HUES6 (cell line): ENCODE data around the gene WDR33.

Experiments used
- H3K27ac ChIP-seq: 2 replicates; pipeline ENCODE4 v1.7.0; 2013; ENCODE audit warnings: low read depth, mild to moderate bottlenecking, low read length, inconsistent platforms
- H3K27me3 ChIP-seq: 2 replicates; pipeline ENCODE4 v1.6.1; 2013; ENCODE audit warnings: low read length; ENCODE audit not compliant: control insufficient read depth, insufficient read depth
- H3K36me3 ChIP-seq: 2 replicates; pipeline ENCODE4 v1.6.1; 2013; ENCODE audit warnings: low read length; ENCODE audit not compliant: control insufficient read depth, insufficient read depth
- H3K4me1 ChIP-seq: 2 replicates; pipeline ENCODE4 v1.6.1; 2013; ENCODE audit warnings: low read length; ENCODE audit not compliant: control insufficient read depth, insufficient read depth
- H3K4me3 ChIP-seq: 2 replicates; pipeline ENCODE4 v1.5.1; 2013; ENCODE audit warnings: low read depth, low read length
- H3K9ac ChIP-seq: one replicate; pipeline ENCODE4 v1.6.1; 2013; ENCODE audit warnings: mild to moderate bottlenecking, low read length
- H3K9me3 ChIP-seq: 2 replicates; pipeline ENCODE4 v1.6.1; 2013; ENCODE audit warnings: low read depth, low read length; ENCODE audit not compliant: control insufficient read depth, insufficient read depth

The WDR33 gene

GRCh38 chr2:127674241-127675209 is 136.4 kb downstream of the WDR33 start:
- Histone ChIP-seq H3K27ac (no peak overlapping the region), H3K4me3 (peak overlapping the region; percentile 66), H3K27me3 (peaks cover 83% of the 10 kb centered on the region), H3K4me1 (peaks cover 9% of the 10 kb centered on the region; the same call in 1 of the 2 replicates), H3K36me3 (no peaks in the 10 kb centered on the region), H3K9ac (peak overlapping the region; percentile 51), H3K9me3 (no peaks in the 10 kb centered on the region)

DNA sequence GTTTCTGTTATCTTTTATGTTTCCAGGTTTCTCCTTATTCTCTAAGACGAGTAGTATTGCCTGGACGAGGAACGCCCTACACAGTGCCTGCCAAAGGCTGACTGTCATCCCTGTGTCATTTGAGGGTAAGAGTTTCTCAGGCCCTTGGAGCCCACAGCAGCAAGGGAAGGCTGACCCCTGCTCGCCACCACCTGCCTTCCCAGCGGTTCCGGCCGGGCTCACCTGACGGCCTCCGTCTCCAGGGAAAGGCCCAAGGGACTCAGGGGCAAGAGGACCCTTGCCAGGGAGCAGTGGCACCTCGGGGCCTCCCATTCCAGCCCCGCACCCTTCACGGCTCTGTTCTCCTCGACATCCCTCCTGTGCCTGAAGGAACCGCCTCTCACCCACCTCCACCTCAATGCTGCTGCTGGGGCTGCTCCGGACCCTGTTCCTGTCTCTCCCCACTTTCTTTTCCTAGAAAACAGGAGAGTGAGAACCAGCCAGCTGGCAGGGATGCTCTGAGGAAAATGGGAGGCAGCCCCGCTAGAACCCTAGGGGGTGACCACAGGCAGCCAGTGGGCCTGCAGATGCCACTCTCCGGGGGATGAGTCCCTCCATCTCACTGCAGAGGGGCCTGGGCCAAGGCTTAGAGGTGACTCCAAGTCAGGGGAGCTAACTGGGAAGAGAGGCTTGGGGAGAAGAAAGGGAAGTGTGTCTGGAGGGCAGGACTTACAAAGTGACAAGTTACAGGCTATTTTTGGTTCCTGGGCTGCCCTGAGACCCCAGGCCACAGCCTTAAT is 137.5 kb downstream of the WDR33 start:
- H3K27me3 ChIP-seq: peaks cover 73% of the 10 kb centered on the region
- H3K4me1 ChIP-seq: peaks cover 9% of the 10 kb centered on the region; the same call in 1 of the 2 replicates
- H3K9me3 ChIP-seq: no peaks in the 10 kb centered on the region
- H3K9ac ChIP-seq: no peak overlapping the region
- no peaks in the 10 kb centered on the region for H3K36me3 ChIP-seq
- H3K4me3 ChIP-seq: no peak overlapping the region
- no peak overlapping the region for H3K27ac ChIP-seq

DNA sequence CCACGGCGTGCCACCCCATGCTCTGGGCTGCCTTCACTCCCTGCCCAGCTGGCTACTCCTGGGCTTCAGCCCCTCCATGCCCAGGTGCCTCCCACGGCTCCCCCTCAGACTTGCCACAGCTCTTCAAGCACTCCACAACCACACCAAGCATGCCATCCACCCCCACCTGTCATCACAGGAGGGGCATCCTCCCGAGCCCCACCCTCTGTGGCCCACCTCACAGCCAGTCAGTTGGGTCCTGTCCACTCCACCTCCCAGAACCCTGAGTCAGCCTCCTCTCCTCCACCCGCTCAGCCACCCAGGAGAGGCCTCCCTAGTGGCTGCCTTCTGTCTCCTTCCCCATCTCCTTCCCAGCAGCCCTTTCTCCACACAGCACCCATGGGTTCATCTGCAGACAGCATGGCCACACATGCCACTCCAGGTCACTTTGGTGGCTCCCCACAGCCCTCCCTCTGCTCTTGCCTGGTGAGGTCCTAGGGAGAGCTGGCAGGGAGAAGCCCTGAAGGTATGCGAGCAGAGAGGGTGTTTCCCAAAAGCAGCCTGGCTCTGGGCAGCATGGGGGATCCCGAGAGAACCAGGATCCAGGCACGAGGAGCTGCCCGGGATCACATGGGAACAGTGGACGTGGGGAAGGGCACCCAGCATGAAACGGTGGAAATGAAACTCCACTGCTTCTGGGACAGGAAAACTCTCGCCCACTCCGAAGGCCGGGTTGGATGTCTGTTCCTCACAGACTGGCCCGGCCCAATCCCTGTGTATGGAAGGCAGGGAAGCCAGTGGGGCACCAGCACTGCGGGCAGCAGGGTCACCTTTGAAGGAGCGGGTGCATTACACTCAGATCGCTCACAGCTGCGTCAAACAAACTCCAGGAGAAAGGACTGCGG is 138.4 kb downstream of the WDR33 start:
- Histone ChIP-seq H3K9ac (no peak overlapping the region), H3K27ac (no peak overlapping the region)

DNA sequence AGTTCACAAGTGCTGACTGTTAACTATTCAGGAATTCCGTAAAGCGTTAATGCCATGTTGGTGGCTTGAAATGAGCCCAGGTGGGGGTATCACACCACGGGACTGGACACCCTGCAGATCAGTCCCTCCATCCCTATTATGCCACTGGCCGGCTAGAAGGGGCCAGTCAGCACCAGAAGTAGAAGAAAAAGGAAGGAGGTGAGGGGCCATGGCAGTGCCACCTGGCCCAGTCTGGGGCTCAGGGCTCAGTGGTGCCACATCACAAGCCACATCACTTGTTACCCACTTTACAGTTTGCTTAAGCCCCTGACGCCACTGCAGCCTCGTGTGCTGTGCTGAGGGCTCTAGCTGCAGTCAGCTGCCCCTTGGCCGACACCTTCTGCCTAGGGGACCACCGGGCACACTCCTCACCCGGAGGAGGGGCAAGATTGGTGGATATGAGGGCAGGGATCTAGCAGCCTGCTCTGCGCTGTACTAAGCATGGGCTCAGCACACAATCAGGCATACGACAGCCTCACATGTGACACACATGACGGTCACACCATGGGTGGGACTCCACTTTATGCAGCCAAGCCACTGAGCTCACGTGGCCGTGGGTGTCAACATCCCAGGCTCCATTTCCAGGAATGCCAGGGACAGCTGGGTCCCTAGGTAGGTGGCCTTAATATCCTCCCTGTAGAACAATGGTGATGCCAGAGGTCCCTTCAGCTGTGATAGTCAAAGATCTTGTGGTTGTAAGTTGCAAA is 139.2 kb downstream of the WDR33 start:
- Histone ChIP-seq H3K27me3 (peaks cover 57% of the 10 kb centered on the region), H3K27ac (no peak overlapping the region)

More for the DNA sequence above, 138.4 kb downstream of the WDR33 start:
- Histone ChIP-seq H3K27me3 (peaks cover 64% of the 10 kb centered on the region), H3K36me3 (no peaks in the 10 kb centered on the region), H3K4me3 (no peak overlapping the region), H3K4me1 (peaks cover 9% of the 10 kb centered on the region; the same call in 1 of the 2 replicates), H3K9me3 (no peaks in the 10 kb centered on the region)

GRCh38 chr2:127670957-127671290 is 140.0 kb downstream of the WDR33 start:
- H3K27me3 ChIP-seq: peaks cover 57% of the 10 kb centered on the region

More for the DNA sequence above, 139.2 kb downstream of the WDR33 start:
- peaks cover 9% of the 10 kb centered on the region; the same call in 1 of the 2 replicates for H3K4me1 ChIP-seq
- H3K9me3 ChIP-seq: no peaks in the 10 kb centered on the region
- no peaks in the 10 kb centered on the region for H3K36me3 ChIP-seq
- H3K4me3 ChIP-seq: no peak overlapping the region
- H3K9ac ChIP-seq: no peak overlapping the region

DNA sequence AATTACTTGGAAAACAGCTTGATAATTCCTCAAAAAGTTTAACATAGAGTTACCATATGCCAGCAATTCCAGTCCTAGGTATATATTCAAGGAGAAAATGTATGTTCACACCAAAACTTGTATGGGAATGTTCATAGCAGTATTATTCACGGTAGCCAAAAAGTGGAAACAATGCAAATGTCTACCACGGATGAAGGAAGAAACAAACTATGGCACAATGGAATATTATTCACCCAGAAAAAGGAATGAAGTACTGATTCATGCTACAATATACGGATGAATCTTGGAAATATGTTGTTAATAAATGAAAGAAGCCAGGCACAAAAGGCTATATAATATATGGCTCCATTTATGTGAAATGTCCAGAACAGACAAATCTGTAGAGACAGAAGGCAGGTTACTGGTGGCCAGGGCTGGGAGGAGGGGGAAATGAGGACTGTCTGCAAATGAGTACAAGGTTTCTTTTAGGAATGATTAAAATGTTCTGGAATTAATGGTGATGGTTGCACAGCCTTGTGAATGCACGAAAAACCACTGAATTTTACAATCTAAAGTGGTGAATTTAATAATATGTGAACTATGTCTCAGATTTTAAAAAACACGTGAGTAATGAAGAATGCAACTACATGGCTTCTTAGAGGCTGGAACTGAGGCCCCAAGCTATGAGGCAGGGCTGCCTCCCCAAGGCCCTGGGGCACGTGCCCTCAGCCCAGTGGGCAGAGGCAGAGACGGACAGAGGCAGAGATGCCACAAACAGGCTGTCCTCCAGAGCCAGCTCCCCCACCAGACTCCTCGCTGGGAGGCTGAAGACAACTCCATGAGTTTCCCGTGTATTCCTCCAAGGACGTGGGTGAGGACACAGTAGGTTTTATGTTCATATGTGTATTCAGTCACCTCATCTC is 140.7 kb downstream of the WDR33 start:
- Histone ChIP-seq H3K27me3 (peaks cover 58% of the 10 kb centered on the region), H3K36me3 (no peaks in the 10 kb centered on the region), H3K27ac (no peak overlapping the region), H3K9ac (no peak overlapping the region), H3K4me1 (peaks cover 5% of the 10 kb centered on the region; the same call in 1 of the 2 replicates), H3K4me3 (no peak overlapping the region), H3K9me3 (no peaks in the 10 kb centered on the region)

More at GRCh38 chr2:127670957-127671290, 140.0 kb downstream of the WDR33 start:
- Histone ChIP-seq H3K9ac (no peak overlapping the region), H3K36me3 (no peaks in the 10 kb centered on the region), H3K4me1 (peaks cover 6% of the 10 kb centered on the region; the same call in 1 of the 2 replicates), H3K9me3 (no peaks in the 10 kb centered on the region), H3K27ac (no peak overlapping the region), H3K4me3 (no peak overlapping the region)

- no peaks in the 10 kb centered on the region for H3K36me3 ChIP-seq
- peaks cover 61% of the 10 kb centered on the region for H3K27me3 ChIP-seq
- no peak overlapping the region for H3K4me3 ChIP-seq
- H3K4me1 ChIP-seq: peaks cover 4% of the 10 kb centered on the region
- no peak overlapping the region for H3K27ac ChIP-seq
- no peaks in the 10 kb centered on the region for H3K9me3 ChIP-seq
- no peak overlapping the region for H3K9ac ChIP-seq
Observed at GRCh38 chr2:127669056-127669455, 141.9 kb downstream of the WDR33 start.

DNA sequence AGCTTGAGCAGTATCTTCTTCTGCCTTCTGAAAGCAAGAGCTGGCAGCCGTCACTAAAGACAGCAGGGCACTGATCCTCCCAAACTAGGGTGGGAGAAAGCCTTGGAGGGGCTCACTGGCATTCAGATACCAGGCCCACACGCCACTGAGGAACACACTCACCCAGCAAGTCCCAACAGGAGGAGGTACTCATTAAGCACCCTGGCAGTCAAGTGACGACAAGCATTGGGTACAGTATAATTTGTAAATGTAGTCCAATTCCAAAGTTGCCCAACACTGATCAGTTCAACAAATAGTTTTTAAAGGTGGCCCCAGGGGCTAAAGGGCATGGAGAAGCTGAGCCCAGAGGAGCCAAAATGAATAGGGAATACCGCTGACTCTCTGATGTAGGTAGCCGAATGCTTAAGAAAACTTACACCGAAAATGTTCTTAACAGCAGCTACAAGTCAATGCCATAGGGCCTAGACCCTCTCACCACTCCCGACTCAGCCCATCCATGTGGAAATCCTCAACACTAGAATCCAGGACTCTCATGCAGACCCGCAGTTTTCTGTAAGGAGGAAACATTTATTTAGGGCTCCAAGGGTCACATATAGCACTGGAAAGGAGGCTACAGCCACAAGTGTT is 145.6 kb downstream of the WDR33 start:
- H3K27ac ChIP-seq: no peak overlapping the region
- peaks cover 17% of the 10 kb centered on the region for H3K4me1 ChIP-seq
- H3K27me3 ChIP-seq: peaks cover 43% of the 10 kb centered on the region
- no peak overlapping the region for H3K4me3 ChIP-seq
- no peaks in the 10 kb centered on the region for H3K36me3 ChIP-seq
- no peaks in the 10 kb centered on the region for H3K9me3 ChIP-seq
- H3K9ac ChIP-seq: no peak overlapping the region

DNA sequence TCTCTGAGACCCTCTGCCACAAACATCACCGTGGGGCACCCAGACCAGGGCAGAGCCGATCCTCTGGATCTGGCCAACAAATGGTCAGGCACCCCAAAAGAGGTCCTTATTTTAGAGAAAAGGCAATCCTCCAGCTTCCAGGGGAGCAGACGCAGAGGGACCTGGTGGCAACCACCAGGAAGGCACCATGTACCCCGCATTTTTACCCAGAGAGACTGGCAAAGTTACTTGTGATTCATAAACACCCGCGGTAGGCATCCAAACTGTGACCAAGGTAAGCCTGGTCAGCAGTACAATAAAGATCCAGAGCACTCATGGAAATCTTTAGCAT is 146.1 kb downstream of the WDR33 start:
- Histone ChIP-seq H3K9ac (no peak overlapping the region), H3K4me1 (peaks cover 17% of the 10 kb centered on the region), H3K4me3 (peak overlapping the region; percentile 65; the same call in 1 of the 2 replicates), H3K9me3 (0 out of 2 replicates have a peak, but pooled peaks cover under 1% of the 10 kb centered on the region), H3K27me3 (peaks cover 43% of the 10 kb centered on the region), H3K36me3 (no peaks in the 10 kb centered on the region), H3K27ac (no peak overlapping the region)
